ENCODE measurements around the gene CYBA. TPM values are rescaled to one million over a fixed set of nuclear protein-coding genes. Genes with fewer than 3 reads are reported as not detected.

CYBA gene
- total RNA-seq (2012; rRNA removed) (65.6 and 90.5 TPM in 2 replicates), polyA plus RNA-seq (2012; rRNA removed) (169 and 228 TPM in 2 replicates), Bru-seq, nascent RNA (percentile 68 among the genes with signal in this experiment), BruChase-seq, experiment 1, labeled RNA remaining after a 6-hour chase (percentile 67 among the genes with signal in this experiment), BruChase-seq, experiment 2, labeled RNA remaining after a 2-hour chase (percentile 66 among the genes with signal in this experiment)
- 205 and 351 TPM in 2 replicates for polyA plus RNA-seq (2012; cell fraction: cytosol; rRNA removed)
- 119 and 281 TPM in 2 replicates for polyA plus RNA-seq (2012; cell fraction: nucleus; rRNA removed; ENCODE audit: low replicate concordance)
- long read RNA-seq, transcript CYBA-201 (6 exons, 797 nt): major isoform, 122 of 147 reads
- long read RNA-seq, partial matches to known transcripts: 7 of 147 reads
- long read RNA-seq, other reads (novel, unspliced or antisense): 18 of 147 reads

DNA sequence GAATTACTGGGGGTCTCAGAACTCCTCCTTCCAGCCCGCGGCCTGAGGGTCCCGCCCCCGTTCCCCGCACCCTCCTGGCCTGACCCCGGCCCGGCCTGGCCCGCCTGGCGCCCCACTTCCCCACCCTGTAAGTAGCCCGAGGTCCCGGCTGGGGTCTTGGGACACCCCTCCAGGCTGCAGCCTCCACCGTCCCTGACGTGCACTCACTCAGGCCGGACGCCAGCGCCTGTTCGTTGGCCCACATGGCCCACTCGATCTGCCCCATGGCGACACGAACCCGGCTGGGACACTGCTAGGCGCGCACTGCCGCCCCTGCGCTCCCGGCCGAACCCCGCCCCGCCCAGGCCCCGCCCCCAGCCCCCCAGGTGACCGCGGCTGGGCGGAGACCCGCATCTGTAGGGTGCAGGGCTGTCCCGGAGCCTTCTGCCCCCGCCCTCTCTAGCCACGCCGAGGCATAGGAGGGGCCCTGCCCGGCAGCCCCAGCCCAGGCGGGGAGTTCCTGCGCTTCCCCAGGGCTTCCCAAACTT, at the start of gene CYBA:
TSS of gene CYBA (minus strand) at position 305 of the 527 bp plus-strand sequence. CDS start at position 265, 40 bp downstream.
- intact Hi-C loops (cut with micrococcal nuclease) (no loop called here), in situ Hi-C loops (cut with MboI; ENCODE audit: low sequenced_read_pairs) (no loop called here), dilution Hi-C loops (cut with HindIII; ENCODE audit: low sequenced_read_pairs, unreplicated experiment) (no loop called here)
- peak within 1 kb of the TSS; percentile 79 for H3K23ac ChIP-seq (ENCODE audit: low read depth, low read length)
- H2AK5ac ChIP-seq (ENCODE audit: low read depth, low read length): peak within 1 kb of the TSS; percentile 87
- peak within 1 kb of the TSS; percentile 49; the same call in 1 of the 2 replicates for H4K91ac ChIP-seq (ENCODE audit: insufficient read depth, low read depth, low read length)
- H2BK15ac ChIP-seq (ENCODE audit: low read depth, low read length): no peak within 1 kb of the TSS
- BruUV-seq (replicated peaks): no TSS peak
- 3% methylated on average over 15 of the region's 41 CpGs; no CpG with 5 or more reads in 1 of the 2 experiments for WGBS, 2 experiments (ENCODE audit: extremely low coverage in 2 of 2, insufficient read length in 1 of 2)
- H2BK5ac ChIP-seq (ENCODE audit: low read depth, low read length, poor library complexity, severe bottlenecking): no peak within 1 kb of the TSS
- peak; percentile 22 for DNase-seq
- TF ChIP-seq CHD1 (IDR thresholded peaks at IDR 0.05; ENCODE audit: low read depth, low read length) (no peak), ELK1 (IDR thresholded peaks at IDR 0.05; ENCODE audit: borderline replicate concordance, low read depth, low read length) (no peak), FOS (IDR thresholded peaks at IDR 0.05; ENCODE audit: low read depth, low read length) (no peak), MAZ (IDR thresholded peaks at IDR 0.05; ENCODE audit: borderline replicate concordance, low read depth, low read length) (peak; percentile 34; the same call in 1 of the 2 replicates), MXI1 (IDR thresholded peaks at IDR 0.05; ENCODE audit: borderline replicate concordance, low read depth, low read length) (peak; percentile 59; the same call in 1 of the 2 replicates), POLR2A (IDR thresholded peaks at IDR 0.05; ENCODE audit: low read depth, low read length) (no peak)
- TF ChIP-seq, protein P1, sequence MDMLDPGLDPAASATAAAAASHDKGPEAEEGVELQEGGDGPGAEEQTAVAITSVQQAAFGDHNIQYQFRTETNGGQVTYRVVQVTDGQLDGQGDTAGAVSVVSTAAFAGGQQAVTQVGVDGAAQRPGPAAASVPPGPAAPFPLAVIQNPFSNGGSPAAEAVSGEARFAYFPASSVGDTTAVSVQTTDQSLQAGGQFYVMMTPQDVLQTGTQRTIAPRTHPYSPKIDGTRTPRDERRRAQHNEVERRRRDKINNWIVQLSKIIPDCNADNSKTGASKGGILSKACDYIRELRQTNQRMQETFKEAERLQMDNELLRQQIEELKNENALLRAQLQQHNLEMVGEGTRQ (IDR thresholded peaks at IDR 0.05; ENCODE audit: low read depth, low read length): no peak
- H3K27me3 ChIP-seq (ENCODE audit: control insufficient read depth, insufficient read depth, low read length): no peaks in the 10 kb centered on the region
- H3K4me2 ChIP-seq (ENCODE audit: low read depth, low read length): peak within 1 kb of the TSS; percentile 85
- peak within 1 kb of the TSS; percentile 64 for H3K27ac ChIP-seq (ENCODE audit: insufficient read depth, low read length)
- H3K4me3 ChIP-seq (ENCODE audit: insufficient read depth, low read depth, low read length): peak within 1 kb of the TSS; percentile 93
- no peak within 1 kb of the TSS for H2BK20ac ChIP-seq (ENCODE audit: low read depth, low read length)
- H2AK9ac ChIP-seq (replicated peaks; ENCODE audit: low read depth, low read length, poor library complexity): peak within 1 kb of the TSS; percentile 97
- peak within 1 kb of the TSS; percentile 75 for H3K9ac ChIP-seq (ENCODE audit: low read depth, low read length)
- H3K9me1 ChIP-seq (ENCODE audit: insufficient read depth, low read length): no peaks in the 10 kb centered on the region
- H3K9me3 ChIP-seq (ENCODE audit: control insufficient read depth, insufficient read depth, low read length): no peaks in the 10 kb centered on the region
- H2AFZ ChIP-seq (replicated peaks; ENCODE audit: low read length, poor library complexity): peak within 1 kb of the TSS; percentile 95
- peak; percentile 93 for ATAC-seq (ENCODE audit: low read depth)
- peaks cover 3% of the 10 kb centered on the region for H4K20me1 ChIP-seq (ENCODE audit: insufficient read depth, low read length)
- H3K36me3 ChIP-seq (ENCODE audit: control insufficient read depth, insufficient read depth, low read length): peaks cover 13% of the 10 kb centered on the region
- peak within 1 kb of the TSS; percentile 67 for H4K5ac ChIP-seq (ENCODE audit: low read depth, low read length)
- peak within 1 kb of the TSS; percentile 90 for H3K14ac ChIP-seq (replicated peaks; ENCODE audit: low read depth, low read length)
- POLR2A ChIA-PET (ENCODE audit: unreplicated experiment): no interaction called here
- peaks cover 5% of the 10 kb centered on the region; the same call in 1 of the 2 replicates for H3K4me1 ChIP-seq (ENCODE audit: control insufficient read depth, insufficient read depth, low read length)
- no peak within 1 kb of the TSS for H3K56ac ChIP-seq (ENCODE audit: extremely low read depth, insufficient read depth, low read length)
- CTCF ChIA-PET: no interaction called here
- H3K18ac ChIP-seq (ENCODE audit: low read depth, low read length): peak within 1 kb of the TSS; percentile 47; the same call in 1 of the 2 replicates
- H2BK120ac ChIP-seq (ENCODE audit: low read depth, low read length): no peak within 1 kb of the TSS
- H4K8ac ChIP-seq (ENCODE audit: low read depth in 2 of 2, low read length in 2 of 2): peak within 1 kb of the TSS in 1 of 2 experiments; percentile 84; a peak in 1 of 4 replicates
- peak within 1 kb of the TSS; percentile 71 for H3K4ac ChIP-seq (ENCODE audit: low read depth, low read length)
- H3K79me1 ChIP-seq (ENCODE audit: low read depth in 1 of 2, low read length in 2 of 2): peaks cover 0 to 20% of the 10 kb centered on the region in 2 experiments; a peak in 1 of 4 replicates

Data from IMR-90 (cell line).